HepG2 (cell line): ENCODE data around the gene PRDX5. TPM values are rescaled to one million over a fixed set of nuclear protein-coding genes. Genes with fewer than 3 reads are reported as not detected.
A peak's percentile ranks its signal among the peaks of the same experiment; 100 is the strongest.

Source experiments
- ATAC-seq: fragments of 200-7000 bp; cut with Tn5 transposase; 3 replicates; pipeline ENCODE4 v1.9.1; 2020; ENCODE audit warnings: mild to moderate bottlenecking, moderate library complexity
- BruUV-seq: library from RNA; stranded (reverse); fragments of 400-500 nt; replicated peaks from 2 replicates; lab custom pipeline; 2021; lab: Mats Ljungman, UMichigan
- CTCF ChIA-PET: fragments of 300-600 bp; formaldehyde crosslinking; extraction: SDS; loops from one replicate; lab custom pipeline; 2021; ENCODE audit warnings: low total read pairs, inconsistent platforms, low intra/inter-chr PET ratio; lab: Yijun Ruan, JAX
- POLR2A ChIA-PET: fragments of 350-600 bp; sonication (Branson Sonifier 250); formaldehyde crosslinking; loops from one replicate; lab custom pipeline; 2020; ENCODE audit warnings: antibody characterized with exemption, inconsistent platforms; lab: Yijun Ruan, JAX
- DNase-seq: peaks from one replicate; pipeline ENCODE4 v3.0.0-alpha.2; 2015; ENCODE audit warnings: low spot score
- FAIRE-seq: peaks from 3 replicates; lab custom pipeline; 2011; peaks lifted over from hg19 to GRCh38; lab: Jason Lieb, UNC
- H2AFZ ChIP-seq: one replicate; pipeline ENCODE4 v1.6.1; 2011; ENCODE audit warnings: low read length, inconsistent platforms
- H3K27ac ChIP-seq: fragments of 300-600 bp; 3 replicates; pipeline ENCODE4 v1.8.0; 2011; ENCODE audit warnings: mixed run types, mild to moderate bottlenecking, mixed read lengths, low read length, inconsistent platforms; ENCODE audit not compliant: insufficient read depth; ENCODE audit errors: extremely low read length
- H3K27me3 ChIP-seq, 2 experiments: fragments of 200-600 bp in 1 of 2; 2 replicates in 1 of 2; 3 replicates in 1 of 2; pipeline versions ENCODE4 v1.6.0 to v1.8.0; 2011; ENCODE audit warnings: low read length in 2 of 2, mild to moderate bottlenecking in 2 of 2, moderate library complexity in 2 of 2, inconsistent platforms in 1 of 2; ENCODE audit not compliant: insufficient read depth in 2 of 2, control insufficient read depth in 1 of 2
- H3K36me3 ChIP-seq, 2 experiments: fragments of 200-600 bp in 1 of 2; replicated peaks in 1 of 2; 2 replicates in 1 of 2; 3 replicates in 1 of 2; pipeline versions ENCODE4 v1.5.1 to v1.8.0; 2011; ENCODE audit warnings: low read length in 2 of 2, inconsistent platforms in 1 of 2; ENCODE audit not compliant: insufficient read depth in 2 of 2, control insufficient read depth in 1 of 2
- H3K4me1 ChIP-seq: 2 replicates; pipeline ENCODE4 v1.5.1; 2012; ENCODE audit warnings: low read length, inconsistent platforms; ENCODE audit not compliant: insufficient read depth
- H3K4me2 ChIP-seq: 2 replicates; pipeline ENCODE4 v1.6.0; 2011; ENCODE audit warnings: low read depth, low read length, inconsistent platforms
- H3K4me3 ChIP-seq, 3 experiments: fragments of 200-600 bp in 1 of 3; sonication (generic), shearing (Covaris generic) in 1 of 3; replicated peaks in 1 of 3; 2 replicates each; pipeline ENCODE4 v1.5.1; 2011 to 2016; ENCODE audit warnings: low read length in 3 of 3, inconsistent platforms in 2 of 3, low read depth in 2 of 3, mild to moderate bottlenecking in 2 of 3, control low read depth in 1 of 3, mixed read lengths in 1 of 3; ENCODE audit not compliant: insufficient read depth in 1 of 3
- H3K79me2 ChIP-seq: one replicate; pipeline ENCODE4 v1.6.1; 2011; ENCODE audit warnings: low read length, inconsistent platforms; ENCODE audit not compliant: insufficient read depth
- H3K9ac ChIP-seq: 2 replicates; pipeline ENCODE4 v1.6.0; 2011; ENCODE audit warnings: mild to moderate bottlenecking, low read depth, low read length, inconsistent platforms; ENCODE audit not compliant: insufficient read depth
- H3K9me3 ChIP-seq: 2 replicates; pipeline ENCODE4 v1.5.1; 2012; ENCODE audit warnings: mild to moderate bottlenecking, low read length
- H4K20me1 ChIP-seq: 2 replicates; pipeline ENCODE4 v1.6.0; 2011; ENCODE audit warnings: inconsistent platforms, mild to moderate bottlenecking, low read length, moderate library complexity; ENCODE audit not compliant: insufficient read depth
- BHLHE40 ChIP-seq: IDR thresholded peaks from 2 replicates; pipeline ENCODE4 v1.6.1; 2011; ENCODE audit warnings: low read length, improper control_type of control experiment
- GABPA ChIP-seq, 2 experiments: IDR thresholded peaks; 2 replicates each; pipeline ENCODE4 v1.6.1; 2011 to 2016; ENCODE audit warnings: low read depth in 2 of 2, low read length in 1 of 2, missing biosample characterization in 1 of 2, missing genetic modification characterization in 1 of 2
- HIC2 ChIP-seq: sonication (generic); formaldehyde crosslinking; IDR thresholded peaks from 2 replicates; pipeline ENCODE4 v1.9.0; 2022; ENCODE audit warnings: low read depth, missing genetic modification reagents
- HINFP ChIP-seq: sonication (generic); formaldehyde crosslinking; IDR thresholded peaks from 2 replicates; pipeline ENCODE4 v1.4.0; 2020; ENCODE audit warnings: low read depth, mild to moderate bottlenecking, missing genetic modification reagents
- NFIC ChIP-seq: IDR thresholded peaks from 2 replicates; pipeline ENCODE4 v1.6.1; 2012; ENCODE audit warnings: mild to moderate bottlenecking, low read length, inconsistent platforms
- NR2C2 ChIP-seq: sonication (generic); formaldehyde crosslinking; IDR thresholded peaks from 2 replicates; pipeline ENCODE4 v1.4.0; 2020; ENCODE audit warnings: missing genetic modification reagents, mild to moderate bottlenecking, moderate library complexity, borderline replicate concordance
- NR2F6 ChIP-seq, 2 experiments: IDR thresholded peaks; 2 replicates each; pipeline ENCODE4 v1.6.1; 2016; ENCODE audit warnings: antibody characterized with exemption in 1 of 2, mild to moderate bottlenecking in 1 of 2
- PATZ1 ChIP-seq: sonication (generic); formaldehyde crosslinking; IDR thresholded peaks from 2 replicates; pipeline ENCODE4 v1.4.0; 2020; ENCODE audit warnings: missing genetic modification reagents
- PRDM10 ChIP-seq: sonication (generic); formaldehyde crosslinking; IDR thresholded peaks from 2 replicates; pipeline ENCODE4 v1.4.0; 2020; ENCODE audit warnings: low read depth, missing genetic modification reagents
- RXRA ChIP-seq: sonication (generic); formaldehyde crosslinking; IDR thresholded peaks from 2 replicates; pipeline ENCODE4 v1.5.1; 2020; ENCODE audit warnings: missing genetic modification reagents
- TMF1 ChIP-seq: sonication (generic); formaldehyde crosslinking; IDR thresholded peaks from 2 replicates; pipeline ENCODE4 v1.8.1; 2022; ENCODE audit warnings: low read depth, missing genetic modification reagents
- ZFX ChIP-seq: sonication (generic); formaldehyde crosslinking; IDR thresholded peaks from 2 replicates; pipeline ENCODE4 v1.4.0; 2020; ENCODE audit warnings: mild to moderate bottlenecking, low read depth, missing genetic modification reagents, moderate library complexity
- ZNF737 ChIP-seq: sonication (generic); formaldehyde crosslinking; IDR thresholded peaks from 2 replicates; pipeline ENCODE4 v1.5.0; 2020; ENCODE audit warnings: missing genetic modification reagents, mild to moderate bottlenecking, borderline replicate concordance
- WGBS: methylation state at CpG from one replicate; pipeline ENCODE4 v1.1.6; 2017; ENCODE audit warnings: low lambda C conversion rate; 5-methylcytosine and 5-hydroxymethylcytosine counted together
- in situ Hi-C: cut with HindIII; loops from 2 replicates; pipeline ENCODE4 v1.10.0; 2017; ENCODE audit warnings: low pct_unique_long_range_greater_than_20kb; ENCODE audit not compliant: extremely low pct_ligation_motif_present
- intact Hi-C: fragments of 100-400 bp; cut with micrococcal nuclease; formaldehyde crosslinking; loops from one replicate; pipeline ENCODE4 v1.10.0; 2022; ENCODE audit not compliant: unreplicated experiment
- polyA plus RNA-seq, 8 experiments: library from polyadenylated mRNA; depleted of rRNA in 3 of 8; stranded (reverse) in 7 of 8; unstranded in 1 of 8; fragments of >200 nt; fragmentation: Illumina TruSeq in 4 of 8; extraction: Trizol in 4 of 8; gene quantifications; 2 replicates each; pipeline versions ENCODE4 v1.2.1 to v1.2.3, GENCODE V29; 2011 to 2016; ENCODE audit warnings: low read depth in 4 of 8, missing spikeins in 1 of 8, mixed read lengths in 1 of 8; ENCODE audit not compliant: insufficient read depth in 1 of 8
- total RNA-seq, 5 experiments: library from RNA; depleted of rRNA; stranded (reverse); fragments of >200 nt; fragmentation: Illumina TruSeq; extraction: Trizol; gene quantifications; 2 replicates each; pipeline ENCODE4 v1.2.3, GENCODE V29; 2016; ENCODE audit warnings: low read depth in 1 of 5

The PRDX5 gene
- total and polyA plus RNA-seq, 2 of the 13 experiments (the other 11 are each of a cell fraction or from before 2014, with no cell fraction given) = 215 to 311 TPM

GRCh38 chr11:64348383-64349024 is 30.6 kb downstream of the PRDX5 start:
- 36% methylated on average over 7 of the region's 14 CpGs for WGBS
- ChIA-PET POLR2A (no interaction called here), CTCF (no interaction called here)
- in situ Hi-C loops = no loop called here
- Histone ChIP-seq H3K4me1 (peaks cover 36% of the 10 kb centered on the region), H3K4me2 (peak overlapping the region; percentile 60), H3K9ac (no peak overlapping the region), H2AFZ (no peak overlapping the region), H4K20me1 (no peaks in the 10 kb centered on the region), H3K36me3 (no peaks in the 10 kb centered on the region), H3K79me2 (no peaks in the 10 kb centered on the region), H3K9me3 (no peaks in the 10 kb centered on the region), H3K27me3 (peaks cover 2 to 29% of the 10 kb centered on the region in 2 experiments; a peak in 4 of 5 replicates), H3K4me3 (peak overlapping the region in 1 of 3 experiments; percentile 53; a peak in 1 of 6 replicates), H3K27ac (no peak overlapping the region)
- DNase-seq (peak; percentile 33), FAIRE-seq (no peak), ATAC-seq (peak; percentile 16; the same call in 2 of the 3 replicates)
- BruUV-seq = no TSS peak
- intact Hi-C loops = no loop called here
- TF ChIP-seq BHLHE40 (peak; percentile 41; the same call in 1 of the 2 replicates), HINFP (CRISPR knock-in tag) (no peak), NFIC (no peak), PRDM10 (CRISPR knock-in tag) (peak; percentile 98), HIC2 (CRISPR knock-in tag) (peak; percentile 64; the same call in 1 of the 2 replicates), NR2F6 (IDR thresholded peaks at IDR 0.05) (peak; percentile 72), NR2F6 (CRISPR knock-in tag; IDR thresholded peaks at IDR 0.05) (no peak), GABPA (IDR thresholded peaks at IDR 0.05; ENCODE audit: low read depth, low read length) (no peak), GABPA (CRISPR knock-in tag; IDR thresholded peaks at IDR 0.05; ENCODE audit: low read depth) (peak; percentile 42), TMF1 (no peak), NR2C2 (CRISPR knock-in tag) (peak; percentile 18; the same call in 1 of the 2 replicates), ZFX (CRISPR knock-in tag) (peak; percentile 42; the same call in 1 of the 2 replicates), RXRA (0 out of 2 replicates have a peak, but pooled peaks have one; percentile 23), ZNF737 (CRISPR knock-in tag) (no peak), PATZ1 (CRISPR knock-in tag) (peak; percentile 78)
